Large intestine (tissue), 3 donors: ENCODE results near the gene NFATC1. TPM values are rescaled to one million over a fixed set of nuclear protein-coding genes. Genes with fewer than 3 reads are reported as not detected.

Source experiments
- DNase-seq, 2 donors: peaks; one replicate each; pipeline versions ENCODE4 v3.0.0 to v3.0.0-alpha.2; 2013
- H3K27ac ChIP-seq: one replicate; pipeline ENCODE4 v1.5.1; 2013; ENCODE audit warnings: low read length
- H3K27me3 ChIP-seq: 2 replicates; pipeline ENCODE4 v1.6.1; 2013; ENCODE audit warnings: low read length; ENCODE audit not compliant: control insufficient read depth, insufficient read depth
- H3K36me3 ChIP-seq: 2 replicates; pipeline ENCODE4 v1.6.1; 2013; ENCODE audit warnings: low read length; ENCODE audit not compliant: control insufficient read depth, insufficient read depth
- H3K4me1 ChIP-seq: one replicate; pipeline ENCODE4 v1.6.1; 2013; ENCODE audit warnings: low read length; ENCODE audit not compliant: control insufficient read depth, insufficient read depth
- H3K4me3 ChIP-seq: one replicate; pipeline ENCODE4 v1.5.1; 2013; ENCODE audit warnings: low read length
- H3K9me3 ChIP-seq: one replicate; pipeline ENCODE4 v1.6.1; 2013; ENCODE audit warnings: mild to moderate bottlenecking, low read depth, low read length, moderate library complexity; ENCODE audit not compliant: control insufficient read depth
- WGBS: methylation state at CpG from one replicate; pipeline ENCODE4 v1.1.5; 2013; ENCODE audit warnings: low lambda C conversion rate; ENCODE audit not compliant: insufficient coverage; 5-methylcytosine and 5-hydroxymethylcytosine counted together
- polyA plus RNA-seq: library from polyadenylated mRNA; unstranded; fragments of 120-200 nt; gene quantifications from one replicate; pipeline ENCODE4 v1.2.1, GENCODE V29; 2013

The NFATC1 gene
- polyA plus RNA-seq, 1 donor: 6.9 TPM

GRCh38 chr18:79442508-79443221, 46.9 kb downstream of the NFATC1 start:
- H3K36me3 ChIP-seq: no peaks in the 10 kb centered on the region
- H3K4me3 ChIP-seq: no peak overlapping the region
- no peak overlapping the region for H3K27ac ChIP-seq
- DNase-seq: no peak
- H3K9me3 ChIP-seq: no peaks in the 10 kb centered on the region
- no peaks in the 10 kb centered on the region for H3K4me1 ChIP-seq
- peaks cover 3% of the 10 kb centered on the region for H3K27me3 ChIP-seq
- no CpG with 5 or more reads among the region's 29 CpGs for WGBS

GRCh38 chr18:79445221-79445620, 49.5 kb downstream of the NFATC1 start:
- no peaks in the 10 kb centered on the region for H3K4me1 ChIP-seq
- no CpG with 5 or more reads among the region's 15 CpGs for WGBS
- no peaks in the 10 kb centered on the region for H3K27me3 ChIP-seq
- no peaks in the 10 kb centered on the region for H3K36me3 ChIP-seq
- no peak overlapping the region for H3K4me3 ChIP-seq
- no peak for DNase-seq
- no peak overlapping the region for H3K27ac ChIP-seq
- no peaks in the 10 kb centered on the region for H3K9me3 ChIP-seq

GRCh38 chr18:79445696-79446561, 50.2 kb downstream of the NFATC1 start:
- Histone ChIP-seq H3K4me3 (no peak overlapping the region), H3K4me1 (no peaks in the 10 kb centered on the region), H3K9me3 (no peaks in the 10 kb centered on the region), H3K36me3 (no peaks in the 10 kb centered on the region), H3K27me3 (no peaks in the 10 kb centered on the region), H3K27ac (no peak overlapping the region)
- WGBS: 83% methylated on average over 6 of the region's 18 CpGs
- DNase-seq: no peak

- no peaks in the 10 kb centered on the region for H3K36me3 ChIP-seq
- no peak overlapping the region for H3K4me3 ChIP-seq
- no peak for DNase-seq
- no peak overlapping the region for H3K27ac ChIP-seq
- no CpG with 5 or more reads among the region's 24 CpGs for WGBS
- no peaks in the 10 kb centered on the region for H3K9me3 ChIP-seq
- H3K27me3 ChIP-seq: no peaks in the 10 kb centered on the region
- H3K4me1 ChIP-seq: no peaks in the 10 kb centered on the region
These were observed 51.2 kb downstream of the NFATC1 start for GRCh38 chr18:79446931-79447330.

GRCh38 chr18:79447703-79448367, 52.1 kb downstream of the NFATC1 start:
- H3K4me1 ChIP-seq: no peaks in the 10 kb centered on the region
- WGBS: 54% methylated on average over 4 of the region's 29 CpGs

GRCh38 chr18:79448621-79449020, 52.9 kb downstream of the NFATC1 start:
- Histone ChIP-seq H3K27me3 (no peaks in the 10 kb centered on the region), H3K4me1 (no peaks in the 10 kb centered on the region), H3K4me3 (no peak overlapping the region), H3K27ac (no peak overlapping the region), H3K36me3 (no peaks in the 10 kb centered on the region), H3K9me3 (no peaks in the 10 kb centered on the region)
- no CpG with 5 or more reads among the region's 25 CpGs for WGBS
- DNase-seq: no peak

More at GRCh38 chr18:79447703-79448367, 52.1 kb downstream of the NFATC1 start:
- Histone ChIP-seq H3K27ac (no peak overlapping the region), H3K9me3 (no peaks in the 10 kb centered on the region), H3K36me3 (no peaks in the 10 kb centered on the region), H3K27me3 (no peaks in the 10 kb centered on the region), H3K4me3 (no peak overlapping the region)
- DNase-seq: no peak

GRCh38 chr18:79449551-79450288, 54.0 kb downstream of the NFATC1 start:
- Histone ChIP-seq H3K4me3 (no peak overlapping the region), H3K27me3 (no peaks in the 10 kb centered on the region), H3K27ac (no peak overlapping the region), H3K4me1 (no peaks in the 10 kb centered on the region), H3K36me3 (no peaks in the 10 kb centered on the region), H3K9me3 (no peaks in the 10 kb centered on the region)
- no peak for DNase-seq
- WGBS: no CpG with 5 or more reads among the region's 35 CpGs

GRCh38 chr18:79450289-79451080, 54.8 kb downstream of the NFATC1 start:
- WGBS: 100% methylated on average over 3 of the region's 28 CpGs
- H3K4me3 ChIP-seq: no peak overlapping the region
- H3K9me3 ChIP-seq: no peaks in the 10 kb centered on the region
- H3K27me3 ChIP-seq: no peaks in the 10 kb centered on the region
- H3K4me1 ChIP-seq: no peaks in the 10 kb centered on the region
- no peak overlapping the region for H3K27ac ChIP-seq
- DNase-seq: no peak
- no peaks in the 10 kb centered on the region for H3K36me3 ChIP-seq

GRCh38 chr18:79451237-79452125, 55.8 kb downstream of the NFATC1 start:
- H3K4me1 ChIP-seq: no peaks in the 10 kb centered on the region
- no peaks in the 10 kb centered on the region for H3K36me3 ChIP-seq
- H3K9me3 ChIP-seq: no peaks in the 10 kb centered on the region
- no peak overlapping the region for H3K27ac ChIP-seq
- WGBS: no CpG with 5 or more reads among the region's 45 CpGs
- no peak for DNase-seq
- no peak overlapping the region for H3K4me3 ChIP-seq
- H3K27me3 ChIP-seq: no peaks in the 10 kb centered on the region
